ENCODE data around the gene CFTR.

Gene CFTR

GRCh38 chr7:117592011-117592635 lies 112.3 kb downstream of the CFTR start:
- FAIRE-seq, result no peak

GRCh38 chr7:117596134-117596533 lies 116.3 kb downstream of the CFTR start:
- FAIRE-seq, result no peak

- FAIRE-seq, result no peak
Measured at GRCh38 chr7:117597755-117598154, 117.9 kb downstream of the CFTR start.

- FAIRE-seq, result no peak
Measured at GRCh38 chr7:117600911-117601310, 121.1 kb downstream of the CFTR start.

- FAIRE-seq, result no peak
Measured at GRCh38 chr7:117603627-117604026, 123.8 kb downstream of the CFTR start.

- no peak for FAIRE-seq
Measured at GRCh38 chr7:117605712-117606111, 125.9 kb downstream of the CFTR start.

GRCh38 chr7:117606132-117606531 lies 126.3 kb downstream of the CFTR start:
- FAIRE-seq, result no peak

GRCh38 chr7:117610396-117610795 lies 130.6 kb downstream of the CFTR start:
- no peak for FAIRE-seq

- FAIRE-seq, result no peak
Measured at GRCh38 chr7:117612637-117613036, 132.8 kb downstream of the CFTR start.

- no peak for FAIRE-seq
Measured at GRCh38 chr7:117616694-117617093, 136.9 kb downstream of the CFTR start.

GRCh38 chr7:117619681-117620080 lies 139.9 kb downstream of the CFTR start:
- FAIRE-seq, result no peak

- FAIRE-seq, result no peak
Measured at GRCh38 chr7:117621075-117621618, 141.3 kb downstream of the CFTR start.

GRCh38 chr7:117623606-117624005 lies 143.8 kb downstream of the CFTR start:
- no peak for FAIRE-seq

GRCh38 chr7:117630501-117630900 lies 150.7 kb downstream of the CFTR start:
- FAIRE-seq, result no peak

GRCh38 chr7:117630907-117631564 lies 151.2 kb downstream of the CFTR start:
- FAIRE-seq, result no peak

- no peak for FAIRE-seq
Measured at GRCh38 chr7:117631652-117632051, 151.8 kb downstream of the CFTR start.

- FAIRE-seq, result no peak
Measured at GRCh38 chr7:117637937-117638336, 158.1 kb downstream of the CFTR start.

GRCh38 chr7:117639966-117640365 lies 160.1 kb downstream of the CFTR start:
- FAIRE-seq, result no peak

GRCh38 chr7:117640465-117640864 lies 160.6 kb downstream of the CFTR start:
- FAIRE-seq, result no peak

GRCh38 chr7:117645481-117646165 lies 165.8 kb downstream of the CFTR start:
- FAIRE-seq, result no peak

GRCh38 chr7:117648203-117648866 lies 168.5 kb downstream of the CFTR start:
- FAIRE-seq, result no peak

- no peak for FAIRE-seq
Measured at GRCh38 chr7:117652943-117653680, 173.3 kb downstream of the CFTR start.

GRCh38 chr7:117654780-117655179 lies 175.0 kb downstream of the CFTR start:
- FAIRE-seq, result no peak
